Urothelium cell line (cell line): Measurements from ENCODE around the gene SIVA1.

Source experiments
- DNase-seq: peaks from one replicate; pipeline ENCODE4 v3.0.0; 2011; ENCODE audit warnings: low spot score, mixed read lengths
- FAIRE-seq: peaks from 2 replicates; lab custom pipeline; 2011; peaks lifted over from hg19 to GRCh38; lab: Jason Lieb, UNC

SIVA1 gene

GRCh38 chr14:104782086-104782807 is 29.3 kb downstream of the SIVA1 start:
- no peak for DNase-seq
- no peak for FAIRE-seq

- FAIRE-seq (no peak), DNase-seq (no peak)
Observed at GRCh38 chr14:104782808-104783139, 29.8 kb downstream of the SIVA1 start.

DNA sequence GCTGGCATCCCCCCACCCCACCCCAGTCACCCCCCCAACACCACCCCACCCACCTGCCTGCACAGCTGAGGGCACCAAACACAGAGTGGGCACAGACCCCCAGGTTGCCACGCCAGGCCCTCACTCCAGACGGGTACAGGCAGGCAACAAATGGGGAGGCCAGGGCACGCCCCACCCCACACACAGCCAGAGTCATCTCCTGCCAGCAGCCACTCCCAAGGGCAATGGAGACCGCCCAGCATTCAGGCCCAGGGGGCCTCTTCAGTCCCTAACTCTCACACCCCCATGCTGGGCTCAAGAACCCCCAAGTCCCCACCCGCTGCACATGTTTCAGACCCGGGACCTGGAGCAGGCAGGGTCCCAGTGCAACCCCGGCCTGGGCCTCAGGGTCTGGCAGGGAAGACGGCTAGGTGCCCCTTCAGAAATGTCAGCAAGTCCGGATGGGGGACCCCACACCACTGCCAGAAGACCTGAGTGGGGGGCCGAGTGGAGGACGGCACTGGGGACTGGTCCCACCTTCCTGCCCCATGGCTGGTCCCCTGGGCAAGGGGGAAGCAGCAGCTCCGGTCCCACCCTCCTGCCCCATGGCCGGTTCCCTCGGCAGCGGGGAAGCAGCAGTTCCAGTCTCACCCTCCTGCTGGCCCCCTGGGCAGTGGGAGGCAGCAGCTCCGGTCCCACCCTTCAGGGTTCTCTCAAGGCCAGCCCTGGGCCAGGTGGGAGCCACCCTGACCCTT is 30.7 kb downstream of the SIVA1 start:
- FAIRE-seq (no peak), DNase-seq (no peak)

GRCh38 chr14:104784218-104784568 is 31.2 kb downstream of the SIVA1 start:
- FAIRE-seq (no peak), DNase-seq (no peak)

GRCh38 chr14:104784846-104785707 is 32.1 kb downstream of the SIVA1 start:
- DNase-seq, result no peak
- no peak for FAIRE-seq

DNA sequence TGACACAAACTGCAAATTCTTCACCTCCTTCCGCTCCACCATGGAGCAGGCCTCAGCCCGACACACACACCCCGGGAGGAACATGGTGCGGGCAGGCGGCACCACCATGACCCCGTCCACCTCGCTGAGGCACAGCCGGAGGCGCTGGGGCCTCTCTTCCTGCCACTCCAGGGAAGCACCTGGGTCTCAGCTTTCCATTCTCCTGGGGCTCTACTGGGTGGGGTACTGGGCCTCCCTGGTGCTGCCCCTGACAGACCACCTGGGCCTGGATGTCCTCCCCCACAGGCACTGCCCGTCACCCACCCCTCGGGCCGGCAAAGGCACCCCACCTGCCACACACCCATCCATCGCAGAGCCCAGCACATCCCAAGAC is 32.7 kb downstream of the SIVA1 start:
- DNase-seq (no peak), FAIRE-seq (no peak)

DNA sequence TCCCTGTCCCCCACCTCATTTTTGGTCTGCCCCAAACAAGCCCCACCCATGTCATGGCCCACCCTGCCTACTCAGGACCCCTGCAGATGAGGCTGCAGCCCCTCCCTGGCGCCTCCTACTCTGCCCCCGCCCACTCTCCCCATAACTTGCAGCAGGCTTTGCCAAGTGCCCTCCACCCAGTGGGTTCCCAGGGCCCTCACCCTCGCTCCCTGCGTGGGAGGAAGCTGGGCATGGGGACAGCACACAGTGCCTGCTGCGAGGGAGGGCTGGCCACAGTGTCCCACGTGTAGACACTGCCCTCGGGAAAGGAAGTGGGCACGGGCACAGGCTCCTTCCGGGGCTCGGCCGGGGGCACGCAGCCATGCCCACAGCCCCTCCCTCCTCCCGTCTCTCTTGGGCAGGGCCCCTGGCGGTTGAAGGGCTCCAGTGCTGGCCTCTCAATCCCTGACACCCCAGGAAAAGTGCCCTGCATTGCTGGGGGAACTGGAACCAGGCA is 33.2 kb downstream of the SIVA1 start:
- no peak for DNase-seq
- FAIRE-seq, result no peak

- no peak for FAIRE-seq
- DNase-seq, result no peak
Observed at GRCh38 chr14:104786726-104787675, 34.1 kb downstream of the SIVA1 start.

DNA sequence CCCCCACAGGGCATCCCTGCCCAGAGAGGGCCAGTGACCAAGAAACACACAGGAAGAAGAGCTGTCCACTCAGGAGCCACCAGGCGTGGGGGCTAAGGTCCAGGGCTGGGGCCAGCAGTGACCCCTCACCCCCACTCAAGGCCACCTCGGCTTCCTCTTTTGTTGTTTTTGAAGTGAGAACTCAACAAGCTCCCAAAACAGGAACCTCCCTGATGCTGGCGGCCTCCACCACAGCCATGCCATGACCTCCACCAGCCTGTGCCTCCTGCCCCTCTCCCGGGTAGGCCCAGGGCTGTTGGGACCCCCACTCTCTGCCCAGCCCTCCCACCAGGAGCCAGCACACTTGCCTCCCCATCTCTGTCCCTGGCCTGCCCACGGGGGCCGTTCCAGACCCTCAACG is 34.8 kb downstream of the SIVA1 start:
- no peak for DNase-seq
- FAIRE-seq, result no peak

DNA sequence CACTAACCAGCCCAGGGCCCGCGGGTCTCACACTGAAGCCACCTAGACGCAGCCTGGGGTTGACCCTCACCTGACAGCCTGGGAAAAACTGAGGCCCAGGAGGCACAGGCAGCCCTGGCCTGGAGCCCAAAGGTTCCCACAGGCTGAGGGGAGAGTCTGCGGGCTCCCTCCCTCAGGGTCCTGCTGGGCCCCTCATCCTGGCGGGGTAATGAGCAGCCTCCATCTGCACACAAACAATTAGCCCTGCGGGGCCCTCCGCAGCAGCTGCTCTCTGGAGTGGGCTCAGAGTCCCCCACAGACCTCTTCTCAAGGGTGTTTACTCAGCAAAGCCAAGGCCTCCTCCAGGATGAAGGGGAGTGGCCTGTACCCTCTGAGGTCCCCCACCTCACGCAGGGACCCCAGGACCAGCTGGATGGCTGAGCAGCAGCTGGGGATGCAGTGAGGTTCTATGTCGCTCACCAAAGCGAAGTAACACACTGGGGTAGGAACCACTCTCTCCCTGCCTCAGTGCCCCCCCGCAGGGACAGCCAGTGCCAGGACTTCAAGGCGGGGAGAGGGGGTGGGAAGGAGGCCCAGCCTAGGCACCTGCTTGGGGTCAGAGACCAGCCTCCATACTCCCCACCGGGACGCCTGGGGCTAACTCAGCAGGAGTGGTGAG is 35.3 kb downstream of the SIVA1 start:
- FAIRE-seq (no peak), DNase-seq (no peak)

DNA sequence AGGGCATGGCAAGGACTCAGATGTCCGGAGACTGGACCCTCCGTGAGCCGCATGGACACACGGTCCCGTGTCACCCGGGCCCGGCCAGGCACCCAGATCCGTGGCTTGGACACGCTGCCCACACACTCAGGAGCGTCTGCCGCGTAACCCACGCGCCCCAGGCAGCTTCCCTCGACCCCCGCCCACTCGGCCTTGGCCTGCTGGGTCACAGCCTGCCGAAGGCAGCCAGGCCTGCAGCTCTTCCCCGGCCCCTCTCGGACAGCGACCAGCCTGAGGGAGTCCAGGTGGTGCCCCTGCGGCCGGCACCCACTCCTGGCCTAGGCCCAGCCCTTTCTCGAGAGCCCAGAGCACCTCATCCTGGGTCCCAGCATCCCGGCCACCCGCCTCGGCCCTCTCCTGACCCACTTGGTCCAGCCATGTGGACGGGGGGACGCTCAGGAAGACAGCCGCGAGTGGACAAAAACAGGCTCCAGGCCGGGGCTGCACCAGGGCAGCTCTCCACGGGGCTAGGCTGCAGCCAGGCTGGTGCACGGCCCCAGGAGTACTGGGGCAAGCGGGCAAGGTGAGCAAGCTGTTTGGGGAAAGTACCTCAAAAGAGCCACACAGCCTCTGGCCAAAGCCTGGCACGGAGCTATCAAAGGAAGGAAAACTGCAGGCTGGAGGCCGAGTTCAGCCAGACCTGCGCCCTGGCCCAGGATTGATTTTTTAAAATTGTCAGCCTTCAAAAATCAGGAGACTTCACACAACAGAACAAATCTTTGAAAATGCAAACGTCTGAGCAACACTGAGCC is 36.1 kb downstream of the SIVA1 start:
- no peak for DNase-seq
- no peak for FAIRE-seq

- FAIRE-seq (no peak), DNase-seq (no peak)
Observed at GRCh38 chr14:104789752-104790743, 37.1 kb downstream of the SIVA1 start.

DNA sequence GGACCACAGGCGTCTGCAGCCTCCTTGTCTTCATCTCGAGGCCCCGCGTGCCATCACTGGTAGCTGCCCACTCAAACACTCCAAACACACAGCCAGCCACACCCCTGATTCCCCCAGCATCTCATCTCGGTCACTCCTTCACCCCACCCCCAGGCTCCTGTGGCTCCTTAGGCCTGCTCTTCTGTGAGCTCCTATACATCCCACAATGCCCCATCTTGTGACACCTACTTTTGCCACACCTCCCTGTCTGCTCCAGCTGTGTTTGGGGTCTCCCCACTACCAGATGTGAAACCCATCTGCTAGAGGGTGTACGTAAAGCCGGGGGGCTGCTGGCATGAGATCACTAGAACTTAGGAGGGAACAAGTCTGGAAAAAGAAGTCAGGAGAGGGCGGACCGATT is 38.5 kb downstream of the SIVA1 start:
- FAIRE-seq (no peak), DNase-seq (no peak)

DNA sequence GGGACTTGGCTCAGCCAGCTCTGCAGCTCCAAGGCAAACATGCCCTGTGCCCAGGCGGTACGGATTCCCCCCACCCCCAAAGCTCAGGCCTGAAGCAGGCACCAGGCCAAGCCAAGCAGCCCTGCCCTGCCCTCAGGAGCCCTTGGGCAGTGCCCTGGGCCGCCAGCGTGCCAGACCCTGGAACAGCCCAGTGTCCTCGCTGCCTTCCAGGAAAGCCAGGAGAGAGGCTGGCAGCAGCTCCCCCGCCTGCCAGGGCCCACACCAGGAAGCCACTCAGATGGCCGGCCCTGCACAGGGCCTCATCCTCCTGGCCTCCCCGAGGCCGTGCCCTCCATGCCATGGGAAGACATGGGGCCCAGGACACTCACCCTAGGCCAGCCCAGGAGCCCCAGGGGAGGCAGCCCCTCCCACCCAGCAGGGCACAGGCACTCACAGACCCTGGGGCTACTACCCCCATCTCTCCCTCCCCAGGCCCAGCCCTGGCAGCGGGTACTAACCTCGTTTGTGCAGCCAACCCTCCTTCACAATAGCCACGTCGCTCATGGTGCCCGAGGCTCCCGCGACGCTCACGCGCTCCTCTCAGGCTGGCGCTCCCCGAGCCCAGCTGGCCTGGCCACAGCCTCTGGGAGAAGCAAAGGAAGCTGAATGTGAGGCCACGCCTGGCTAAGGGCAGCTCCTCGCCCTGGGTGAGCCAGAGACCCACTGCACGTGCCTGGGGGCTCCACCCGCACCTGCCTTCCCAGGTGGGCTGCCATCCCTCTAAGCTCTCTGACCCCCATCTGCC is 39.3 kb downstream of the SIVA1 start:
- FAIRE-seq (no peak), DNase-seq (no peak)

GRCh38 chr14:104792945-104793702 is 40.2 kb downstream of the SIVA1 start:
- DNase-seq (no peak), FAIRE-seq (no peak)

GRCh38 chr14:104793703-104793959 is 40.7 kb downstream of the SIVA1 start:
- FAIRE-seq (no peak), DNase-seq (no peak)

- DNase-seq (peak; percentile 74), FAIRE-seq (no peak)
Observed at GRCh38 chr14:104794099-104794498, 41.2 kb downstream of the SIVA1 start.
